CD4-positive, alpha-beta T cell treated with Interleukin-15 for 1 hour (primary cell): ENCODE measurements around the gene TMEM169.

Experiments
- DNase-seq: peaks from one replicate; pipeline ENCODE4 v3.0.0-alpha.2; 2020

TMEM169 gene

DNA sequence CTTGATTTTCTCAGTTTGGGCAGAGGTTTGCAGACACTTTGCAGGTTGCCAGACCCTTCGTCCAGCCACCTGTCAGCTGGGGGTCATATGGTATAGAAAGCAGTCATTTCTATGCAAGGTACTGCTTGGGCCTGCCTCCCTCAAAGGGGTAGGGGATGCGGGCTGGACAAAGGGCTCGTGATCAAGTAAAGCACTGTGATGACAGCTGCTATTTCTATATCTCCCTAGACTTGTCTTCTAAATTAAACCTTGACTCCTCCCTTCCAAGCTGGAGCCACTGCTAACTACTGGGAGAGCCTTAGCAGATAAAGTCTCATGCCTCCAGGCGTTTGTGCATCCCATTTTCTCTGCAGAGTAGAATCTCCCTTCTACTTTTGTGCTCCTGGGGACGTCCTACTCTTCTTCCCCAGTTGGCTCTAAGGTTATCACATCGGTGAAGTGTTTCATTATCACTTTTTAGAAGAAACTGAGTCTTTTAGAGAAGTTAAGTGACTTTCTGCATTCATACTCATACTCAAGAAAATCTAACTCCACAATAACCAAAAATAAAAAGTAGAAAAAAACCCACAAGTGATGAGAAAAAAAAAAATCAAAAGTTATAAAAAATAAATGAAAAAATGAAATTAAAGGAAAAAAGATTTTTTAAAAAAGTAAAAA lies 26.7 kb downstream of the TMEM169 start:
- DNase-seq: no peak

DNA sequence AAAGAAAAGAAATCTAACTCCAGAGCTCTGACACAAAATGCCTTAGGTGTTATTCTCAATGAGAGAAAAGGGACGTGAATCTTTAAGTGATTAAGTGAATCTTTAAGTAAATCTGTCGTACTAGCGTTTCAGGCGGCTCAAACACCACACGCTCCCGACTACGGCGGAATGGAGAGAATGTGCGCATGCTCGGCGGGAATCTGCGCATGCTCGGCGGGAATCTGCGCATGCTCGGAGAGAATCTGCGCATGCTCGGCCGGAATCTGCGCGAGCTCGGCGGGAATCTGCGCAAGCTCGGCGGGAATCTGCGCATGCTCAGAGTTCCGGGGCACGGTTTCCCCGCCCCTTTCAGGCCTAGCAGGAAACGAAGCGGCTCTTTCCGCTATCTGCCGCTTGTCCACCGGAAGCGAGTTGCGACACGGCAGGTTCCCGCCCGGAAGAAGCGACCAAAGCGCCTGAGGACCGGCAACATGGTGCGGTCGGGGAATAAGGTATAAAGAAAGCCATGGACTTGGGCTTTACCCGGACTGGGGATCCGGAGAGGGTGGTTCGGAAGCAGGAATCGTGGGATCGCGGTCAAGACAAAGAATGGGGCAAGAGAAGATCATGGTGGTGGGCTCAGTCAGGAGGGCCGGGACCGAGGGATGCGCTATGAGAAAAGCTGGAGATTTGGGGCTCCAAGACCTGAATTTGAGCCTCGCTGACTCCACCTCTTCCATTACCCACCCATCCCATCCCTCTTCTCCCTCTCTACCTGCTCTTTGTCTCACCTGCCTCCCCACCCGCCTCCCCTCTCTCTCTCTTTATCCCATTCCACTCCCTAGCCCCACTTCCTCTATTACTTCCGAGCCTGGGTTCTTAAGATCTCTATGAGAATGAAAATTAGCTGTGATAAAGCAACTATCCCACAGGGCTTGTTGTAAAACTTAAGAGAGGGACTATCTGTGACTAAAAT lies 27.5 kb downstream of the TMEM169 start, which contains the start of gene XRCC5:
TSS of gene XRCC5 (plus strand) at position 382 of the 955 bp plus-strand sequence. CDS start at position 471, 89 bp downstream.
- peak; percentile 97 for DNase-seq

DNA sequence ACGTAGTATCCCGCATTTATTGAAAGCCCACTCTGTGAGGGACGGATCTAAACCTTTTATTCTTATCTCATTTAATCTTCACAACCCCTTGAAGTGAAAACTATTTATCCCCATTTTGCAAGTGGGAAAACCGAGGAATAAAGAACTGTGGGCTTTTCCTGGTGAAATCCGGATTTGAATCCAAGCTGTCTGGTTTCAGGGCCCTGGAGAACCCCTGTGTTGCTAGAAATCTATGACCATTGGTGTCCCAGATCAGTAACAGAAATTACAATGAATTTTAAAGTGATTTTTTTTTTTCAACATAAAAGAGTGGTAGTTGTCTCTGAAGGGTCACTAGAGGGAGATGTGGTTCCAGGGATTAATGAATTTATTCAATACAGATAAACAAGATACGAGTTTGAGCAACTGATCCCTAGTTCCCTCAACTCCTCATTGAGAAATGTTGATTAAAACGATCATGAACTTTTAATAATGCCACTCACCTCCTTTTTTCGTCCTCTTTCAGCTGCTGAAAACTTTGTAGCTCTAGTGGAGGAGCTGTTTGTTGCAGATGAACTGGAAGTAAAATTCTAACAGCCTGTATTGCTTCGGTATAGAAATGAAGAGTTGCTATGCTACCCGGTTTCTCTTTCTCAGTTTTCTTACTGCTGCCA lies 28.4 kb downstream of the TMEM169 start:
- no peak for DNase-seq

- DNase-seq: no peak
Measured at GRCh38 chr2:216110620-216111019, 28.9 kb downstream of the TMEM169 start.

- no peak for DNase-seq
Measured at GRCh38 chr2:216111122-216111521, 29.4 kb downstream of the TMEM169 start.

GRCh38 chr2:216112926-216113325 lies 31.2 kb downstream of the TMEM169 start:
- no peak for DNase-seq

- DNase-seq: no peak
Measured at GRCh38 chr2:216113572-216113971, 31.9 kb downstream of the TMEM169 start.

DNA sequence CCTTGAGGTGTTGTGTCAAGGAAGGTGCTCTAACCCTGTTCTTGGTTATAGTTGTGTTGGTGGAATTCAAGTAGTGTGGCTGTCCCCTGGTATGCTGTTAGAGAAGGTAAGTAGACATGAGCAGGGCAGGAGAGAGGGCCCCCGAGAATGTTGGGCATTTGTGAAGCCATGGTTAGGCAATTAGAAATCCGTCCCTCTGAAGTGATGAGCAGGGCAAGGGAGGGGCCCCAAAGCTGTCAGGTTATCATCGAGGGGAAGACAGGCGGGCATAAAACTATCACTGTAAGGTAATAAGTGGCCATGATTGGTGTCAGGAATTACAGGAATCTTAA lies 32.6 kb downstream of the TMEM169 start:
- DNase-seq: no peak

DNA sequence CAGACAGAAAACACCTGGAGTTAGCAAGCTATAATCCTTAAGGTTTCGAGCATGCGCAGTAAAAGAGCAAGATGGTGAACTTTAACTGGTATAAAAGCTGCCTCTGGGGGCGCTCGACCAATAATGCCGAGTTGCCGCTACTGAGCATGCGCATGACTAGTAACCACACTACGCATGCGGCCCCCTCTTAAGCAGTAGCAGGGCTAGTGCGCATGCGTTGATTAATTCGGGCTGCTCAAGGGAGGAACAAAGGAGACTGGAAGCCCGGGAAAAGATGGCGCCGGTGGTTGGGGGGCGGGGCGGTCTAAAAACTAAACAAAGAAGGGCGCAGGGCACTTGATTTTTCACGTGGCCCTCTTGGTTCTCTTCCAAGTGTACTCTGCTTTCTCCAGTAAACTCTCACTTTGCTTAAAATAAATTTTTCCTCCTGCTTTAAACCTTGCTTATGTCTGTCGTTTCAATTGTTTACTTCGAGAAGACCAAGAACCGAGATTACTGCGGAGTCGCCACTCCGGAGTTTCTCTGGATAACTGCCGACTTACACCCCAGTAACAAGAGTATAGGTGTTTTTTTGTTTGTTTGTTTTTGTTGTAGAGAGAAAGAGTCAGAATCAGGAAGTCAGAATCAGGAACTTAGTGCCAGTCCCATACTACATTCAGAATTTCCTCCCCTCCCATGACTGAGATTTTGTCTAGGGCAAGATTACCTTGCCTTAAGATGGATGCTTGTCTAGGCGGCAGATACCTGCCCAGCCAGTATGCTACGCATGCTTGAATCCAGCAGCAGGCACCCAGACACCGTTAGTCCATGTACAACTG lies 33.2 kb downstream of the TMEM169 start:
- DNase-seq: peak; percentile 97

GRCh38 chr2:216116418-216116817 lies 34.7 kb downstream of the TMEM169 start:
- DNase-seq: no peak

DNA sequence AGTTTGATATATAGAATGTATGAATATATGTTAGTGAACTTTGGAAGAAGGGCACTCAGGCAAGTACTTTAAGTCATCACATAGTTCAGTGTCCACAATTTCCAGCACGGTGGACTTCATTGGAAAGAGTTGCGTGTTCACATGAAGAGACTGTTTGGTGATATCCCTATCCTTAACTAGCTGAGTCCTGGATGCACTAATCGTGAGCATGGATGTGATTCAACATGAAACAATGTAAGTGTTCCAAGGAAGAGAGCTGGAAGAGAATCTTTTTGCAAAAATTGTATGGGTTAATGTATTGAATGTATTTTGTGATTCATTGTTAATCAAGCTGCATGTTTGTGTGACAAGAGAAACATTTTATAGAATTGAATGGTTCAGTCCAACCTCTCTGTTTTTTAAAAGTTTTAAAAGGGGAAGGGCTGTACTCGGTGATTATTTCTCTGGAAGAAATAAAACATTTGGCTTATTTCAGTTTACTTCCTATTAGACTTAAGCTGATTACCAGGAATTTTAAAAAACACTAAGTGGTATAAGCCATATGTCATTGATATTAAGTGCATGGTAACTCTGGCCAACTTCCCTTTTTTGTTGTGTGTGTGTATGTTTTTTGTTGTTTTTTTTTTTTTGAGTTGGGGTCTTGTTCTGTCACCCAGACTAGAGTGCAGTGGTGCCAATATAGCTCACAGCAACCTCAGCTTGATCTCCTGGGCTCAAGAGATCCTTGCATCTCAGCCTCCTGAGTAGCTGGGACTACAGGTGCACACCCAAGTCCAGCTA lies 36.0 kb downstream of the TMEM169 start:
- DNase-seq: no peak

GRCh38 chr2:216118474-216118873 lies 36.8 kb downstream of the TMEM169 start:
- no peak for DNase-seq

GRCh38 chr2:216119146-216119545 lies 37.4 kb downstream of the TMEM169 start:
- DNase-seq: no peak

DNA sequence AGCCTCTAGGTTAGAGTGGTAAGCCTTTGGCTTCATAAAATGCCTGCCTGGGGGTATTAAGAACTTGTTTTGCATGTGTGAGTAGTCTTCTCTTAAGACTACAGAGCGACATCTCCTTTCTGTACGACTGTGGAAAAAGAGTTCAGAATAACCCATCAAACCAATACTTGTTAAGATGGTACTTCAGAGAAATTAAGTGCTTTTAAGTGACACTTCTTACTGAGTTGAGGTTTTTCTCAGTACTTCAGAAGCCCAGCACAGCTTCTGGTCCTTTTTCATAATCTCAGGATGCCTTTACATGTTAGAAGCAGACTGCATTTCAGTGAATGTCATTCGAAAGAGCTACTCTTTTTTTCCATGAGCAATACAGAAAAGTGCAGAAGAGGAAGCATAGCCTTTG lies 38.3 kb downstream of the TMEM169 start:
- DNase-seq: no peak

DNA sequence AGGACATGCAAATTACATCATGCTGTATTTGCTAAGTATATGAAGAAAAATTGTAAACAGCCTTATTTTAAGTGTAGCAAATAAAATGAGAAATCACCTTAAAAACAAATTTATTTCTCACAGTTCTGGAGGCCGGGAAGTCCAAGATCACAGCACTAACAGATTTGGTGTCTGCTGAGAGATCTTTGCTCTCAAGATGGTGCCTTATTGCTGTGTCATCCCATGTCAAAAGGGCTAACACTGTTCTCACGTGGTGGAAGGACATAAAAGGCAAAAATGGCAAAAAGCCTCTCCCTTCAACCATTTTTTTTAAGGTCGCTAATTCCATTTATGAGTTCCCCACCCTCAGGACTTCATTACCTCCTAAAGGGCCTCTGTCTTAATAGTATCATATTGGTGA lies 39.5 kb downstream of the TMEM169 start:
- DNase-seq: no peak

GRCh38 chr2:216126943-216127342 lies 45.2 kb downstream of the TMEM169 start:
- no peak for DNase-seq

DNA sequence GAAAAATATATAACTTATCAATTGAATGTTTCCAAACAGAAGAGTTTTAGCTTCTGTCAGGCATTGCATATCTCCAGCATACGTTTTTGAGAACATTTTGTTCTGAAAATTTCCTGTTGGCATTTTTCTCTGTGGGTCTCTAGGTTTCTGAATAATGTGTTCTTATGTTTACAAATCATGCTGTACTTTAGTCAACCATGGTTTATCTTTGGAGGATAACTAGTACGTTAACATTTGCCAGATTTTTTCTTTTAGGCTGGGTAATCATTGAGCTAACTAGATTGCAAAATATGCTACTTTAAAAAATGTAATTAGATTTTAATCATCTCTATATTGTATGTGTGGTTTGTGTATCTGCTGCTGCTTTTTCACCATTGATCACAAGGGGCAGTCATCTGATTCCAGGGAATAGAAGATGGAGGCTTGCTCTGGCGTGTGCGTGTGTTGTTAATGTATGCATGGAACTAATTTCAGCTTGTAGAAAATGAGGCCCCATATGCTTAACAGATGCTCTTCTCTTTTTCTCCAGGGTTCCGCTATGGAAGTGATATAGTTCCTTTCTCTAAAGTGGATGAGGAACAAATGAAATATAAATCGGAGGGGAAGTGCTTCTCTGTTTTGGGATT lies 48.7 kb downstream of the TMEM169 start:
- DNase-seq: no peak

DNA sequence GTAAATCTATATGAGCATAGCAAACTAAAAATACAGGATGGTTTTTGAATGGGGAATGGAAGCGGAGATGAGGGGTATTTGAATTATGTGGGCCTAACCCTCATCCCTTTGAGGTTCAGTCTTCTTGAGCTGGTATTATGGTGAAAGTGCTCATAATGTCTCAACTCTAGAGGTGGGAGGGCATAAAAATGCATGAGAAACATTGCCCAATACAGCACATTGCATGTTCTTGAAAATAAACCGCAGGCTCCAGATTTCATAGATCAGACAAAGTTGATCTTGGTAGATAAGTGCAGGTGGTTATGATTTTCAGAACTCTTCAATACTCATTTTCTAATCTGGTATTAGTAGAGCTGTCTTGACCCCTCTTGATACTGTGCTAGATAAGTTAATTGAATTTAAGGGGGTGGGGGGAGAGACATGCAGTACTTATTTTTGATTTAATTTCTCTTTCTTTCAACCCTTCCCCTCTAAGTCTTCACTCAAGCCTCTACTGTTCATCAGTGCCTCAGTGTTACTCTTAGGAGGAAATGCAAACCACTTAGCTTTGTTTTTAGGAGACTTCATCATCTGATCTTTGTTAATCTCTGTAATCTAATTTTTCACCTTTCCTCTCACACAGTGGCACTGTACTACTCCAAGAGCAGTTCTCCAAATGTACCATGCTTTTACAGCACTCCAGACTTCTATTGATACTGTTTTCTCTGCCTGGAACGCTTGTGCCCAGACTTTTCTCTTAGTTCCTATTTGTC lies 49.6 kb downstream of the TMEM169 start:
- DNase-seq: no peak

DNA sequence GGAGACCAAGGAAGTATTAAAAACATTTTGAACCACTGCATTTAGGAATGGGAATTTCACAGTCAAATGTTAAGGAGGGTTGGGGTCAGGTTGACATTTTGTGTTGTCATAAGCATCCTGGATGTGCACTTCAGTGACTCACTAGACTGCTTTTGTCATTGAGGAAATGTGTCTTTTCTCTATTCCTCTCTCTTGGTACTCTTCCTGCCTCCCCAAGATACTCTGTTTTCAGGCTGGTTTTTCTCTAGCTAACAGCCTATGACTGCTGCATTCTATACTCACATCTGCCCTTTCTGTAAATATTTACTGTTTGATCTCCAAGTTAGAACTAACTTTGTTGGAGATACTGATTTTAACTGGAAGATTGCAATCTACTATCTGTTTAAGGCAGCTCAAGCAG lies 50.9 kb downstream of the TMEM169 start:
- DNase-seq: no peak

DNA sequence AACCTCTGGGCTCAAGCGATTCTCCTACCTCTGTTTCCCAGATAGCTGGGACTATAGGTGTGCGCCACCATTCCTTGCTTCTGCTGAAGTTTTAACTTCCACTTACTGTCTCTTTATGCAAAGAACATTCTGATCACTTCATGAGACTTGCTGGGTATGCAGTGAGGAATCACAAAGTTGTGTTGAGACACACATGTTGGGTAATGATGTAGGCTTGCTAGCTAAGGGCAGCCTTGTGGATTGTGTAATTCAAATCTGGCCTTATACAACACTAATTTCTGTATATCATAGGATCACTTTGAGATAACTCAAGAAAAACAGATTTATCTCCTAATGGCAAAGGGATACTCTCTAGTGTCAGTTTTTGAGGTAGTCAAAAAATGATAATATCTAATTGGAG lies 51.7 kb downstream of the TMEM169 start:
- no peak for DNase-seq
